H9 (cell line): ENCODE measurements around the gene TSPOAP1. TPM values are rescaled to one million over a fixed set of nuclear protein-coding genes. Genes with fewer than 3 reads are reported as not detected.

Experiments used
- DNase-seq: peaks from one replicate; pipeline ENCODE4 v3.0.0-alpha.2; 2017
- H2AFZ ChIP-seq: one replicate; pipeline ENCODE4 v1.6.1; 2013; ENCODE audit warnings: mild to moderate bottlenecking, low read length, control low read depth, moderate library complexity
- H2AK5ac ChIP-seq: 2 replicates; pipeline ENCODE4 v1.6.1; 2013; ENCODE audit warnings: low read length, control low read depth, mixed read lengths; ENCODE audit not compliant: insufficient read length
- H2BK120ac ChIP-seq: one replicate; pipeline ENCODE4 v1.6.1; 2013; ENCODE audit warnings: low read depth, mild to moderate bottlenecking, low read length, control low read depth, inconsistent platforms; ENCODE audit not compliant: poor library complexity, severe bottlenecking
- H2BK12ac ChIP-seq: 2 replicates; pipeline ENCODE4 v1.6.1; 2013; ENCODE audit warnings: low read length, control low read depth, mixed read lengths, low read depth; ENCODE audit not compliant: insufficient read length
- H2BK15ac ChIP-seq: 2 replicates; pipeline ENCODE4 v1.6.1; 2013; ENCODE audit warnings: low read depth, low read length, control low read depth
- H2BK20ac ChIP-seq: one replicate; pipeline ENCODE4 v1.6.1; 2013; ENCODE audit warnings: low read depth, mild to moderate bottlenecking, low read length, control low read depth, inconsistent platforms; ENCODE audit not compliant: poor library complexity, severe bottlenecking
- H2BK5ac ChIP-seq: 2 replicates; pipeline ENCODE4 v1.6.1; 2013; ENCODE audit warnings: low read length, control low read depth, mixed read lengths; ENCODE audit not compliant: insufficient read length
- H3K14ac ChIP-seq: 2 replicates; pipeline ENCODE4 v1.6.1; 2013; ENCODE audit warnings: low read length, control low read depth; ENCODE audit not compliant: insufficient read depth
- H3K18ac ChIP-seq: 2 replicates; pipeline ENCODE4 v1.6.1; 2013; ENCODE audit warnings: low read depth, mild to moderate bottlenecking, mixed read lengths, low read length, control low read depth; ENCODE audit not compliant: insufficient read length
- H3K23ac ChIP-seq: 2 replicates; pipeline ENCODE4 v1.6.1; 2013; ENCODE audit warnings: low read length, control low read depth, mixed read lengths, low read depth; ENCODE audit not compliant: insufficient read length
- H3K23me2 ChIP-seq: 2 replicates; pipeline ENCODE4 v1.6.1; 2013; ENCODE audit warnings: low read depth, mild to moderate bottlenecking, mixed read lengths, low read length, control low read depth; ENCODE audit not compliant: insufficient read length, poor library complexity, severe bottlenecking
- H3K27ac ChIP-seq: 2 replicates; pipeline ENCODE4 v1.5.1; 2013; ENCODE audit warnings: low read length, control low read depth, mixed read lengths, low read depth; ENCODE audit not compliant: insufficient read length
- H3K27me3 ChIP-seq: 2 replicates; pipeline ENCODE4 v1.6.1; 2013; ENCODE audit warnings: low read length, control low read depth, inconsistent platforms; ENCODE audit not compliant: insufficient read depth
- H3K4ac ChIP-seq: 2 replicates; pipeline ENCODE4 v1.6.1; 2013; ENCODE audit warnings: low read depth, mild to moderate bottlenecking, control low read depth, inconsistent platforms, low read length, moderate library complexity
- H3K4me1 ChIP-seq: 2 replicates; pipeline ENCODE4 v1.6.1; 2013; ENCODE audit warnings: low read length, control low read depth, inconsistent platforms; ENCODE audit not compliant: insufficient read depth
- H3K4me2 ChIP-seq: 2 replicates; pipeline ENCODE4 v1.6.1; 2013; ENCODE audit warnings: low read length, control low read depth, mixed read lengths; ENCODE audit not compliant: insufficient read length, insufficient read depth
- H3K56ac ChIP-seq: 2 replicates; pipeline ENCODE4 v1.6.1; 2013; ENCODE audit warnings: low read depth, mild to moderate bottlenecking, mixed read lengths, low read length, control low read depth; ENCODE audit not compliant: insufficient read length
- H3K79me1 ChIP-seq: 2 replicates; pipeline ENCODE4 v1.6.1; 2013; ENCODE audit warnings: low read depth, mild to moderate bottlenecking, moderate library complexity, low read length, control low read depth, inconsistent platforms; ENCODE audit not compliant: insufficient read depth, poor library complexity, severe bottlenecking
- H3K79me2 ChIP-seq: 2 replicates; pipeline ENCODE4 v1.6.1; 2013; ENCODE audit warnings: low read length, control low read depth, inconsistent platforms; ENCODE audit not compliant: insufficient read depth
- H3K9ac ChIP-seq: 2 replicates; pipeline ENCODE4 v1.6.1; 2013; ENCODE audit warnings: low read length, control low read depth, mixed read lengths; ENCODE audit not compliant: insufficient read length; ENCODE audit errors: extremely low read depth
- H3K9me3 ChIP-seq: one replicate; pipeline ENCODE4 v1.6.1; 2013; ENCODE audit warnings: low read depth, low read length, inconsistent platforms; ENCODE audit not compliant: control insufficient read depth
- H3T11ph ChIP-seq: one replicate; pipeline ENCODE4 v1.6.1; 2013; ENCODE audit warnings: mild to moderate bottlenecking, low read length, control low read depth, inconsistent platforms
- H4K20me1 ChIP-seq: one replicate; pipeline ENCODE4 v1.6.1; 2013; ENCODE audit not compliant: control insufficient read depth, insufficient read length, insufficient read depth
- H4K5ac ChIP-seq: 2 replicates; pipeline ENCODE4 v1.6.1; 2013; ENCODE audit warnings: low read depth, mild to moderate bottlenecking, mixed read lengths, low read length, control low read depth; ENCODE audit not compliant: insufficient read length
- H4K8ac ChIP-seq: replicated peaks from 2 replicates; pipeline ENCODE4 v1.6.1; 2013; ENCODE audit warnings: low read length, control low read depth, mixed read lengths, low read depth; ENCODE audit not compliant: insufficient read length
- H4K91ac ChIP-seq: 2 replicates; pipeline ENCODE4 v1.6.1; 2013; ENCODE audit warnings: low read depth, mild to moderate bottlenecking, moderate library complexity, mixed read lengths, low read length, control low read depth; ENCODE audit not compliant: insufficient read length
- H3K27ac Mint-ChIP-seq, 3 experiments: 2 replicates in 2 of 3; 3 replicates in 1 of 3; pipeline ENCODE4 v1.8.0; 2020 to 2021; ENCODE audit warnings: mixed read lengths in 3 of 3, mild to moderate bottlenecking in 1 of 3, moderate library complexity in 1 of 3
- H3K27me3 Mint-ChIP-seq: 2 replicates; pipeline ENCODE4 v1.8.0; 2021; ENCODE audit warnings: low read depth, mild to moderate bottlenecking, moderate library complexity, mixed read lengths
- H3K36me3 Mint-ChIP-seq, 3 experiments: 2 replicates in 2 of 3; 3 replicates in 1 of 3; pipeline ENCODE4 v1.8.0; 2020 to 2021; ENCODE audit warnings: low read depth in 3 of 3, mixed read lengths in 3 of 3; ENCODE audit not compliant: insufficient read depth in 1 of 3
- H3K4me1 Mint-ChIP-seq, 2 experiments: 2 replicates each; pipeline ENCODE4 v1.8.0; 2020; ENCODE audit warnings: mixed read lengths in 2 of 2
- H3K4me3 Mint-ChIP-seq, 2 experiments: 2 replicates in 1 of 2; 3 replicates in 1 of 2; pipeline ENCODE4 v1.8.0; 2020 to 2021; ENCODE audit warnings: mild to moderate bottlenecking in 2 of 2, mixed read lengths in 2 of 2, moderate library complexity in 1 of 2
- H3K9me3 Mint-ChIP-seq, 2 experiments: 2 replicates in 1 of 2; 3 replicates in 1 of 2; pipeline ENCODE4 v1.8.0; 2020; ENCODE audit warnings: mild to moderate bottlenecking in 2 of 2, mixed read lengths in 2 of 2, moderate library complexity in 1 of 2
- CTCF ChIP-seq: fragments of 200-600 bp; sonication (generic); conservative IDR thresholded peaks from 3 replicates; pipeline ENCODE4 v1.8.0; 2021; ENCODE audit warnings: antibody characterized with exemption, mild to moderate bottlenecking
- WGBS: extraction: QIAGEN DNeasy Blood & Tissue Kit; methylation state at CpG from one replicate; pipeline ENCODE4 v1.1.7; 2013; ENCODE audit warnings: missing lambda C conversion rate, low lambda C conversion rate, mixed read lengths; ENCODE audit not compliant: insufficient read length; ENCODE audit errors: extremely low coverage; 5-methylcytosine and 5-hydroxymethylcytosine counted together
- total RNA-seq: library from RNA; stranded (reverse); gene quantifications from 2 replicates; pipeline ENCODE4 v1.2.1, GENCODE V29; 2021

The TSPOAP1 gene
- total RNA-seq, 1 experiment from 2014 or later: 17.3 TPM

GRCh38 chr17:58358408-58359172, 30.0 kb upstream of the TSPOAP1 start:
- Mint-ChIP-seq H3K27ac (no peak overlapping the region), H3K4me1 (peaks cover 8 to 10% of the 10 kb centered on the region in 2 experiments), H3K4me3 (no peak overlapping the region), H3K9me3 (no peaks in the 10 kb centered on the region), H3K27me3 (peaks cover 9% of the 10 kb centered on the region), H3K36me3 (no peaks in the 10 kb centered on the region)
- Histone ChIP-seq H2BK12ac (no peak overlapping the region), H4K5ac (no peak overlapping the region), H3K4me1 (no peaks in the 10 kb centered on the region; the same call in 1 of the 2 replicates), H3K23ac (no peak overlapping the region), H2BK5ac (no peak overlapping the region), H4K20me1 (no peaks in the 10 kb centered on the region), H2AFZ (no peak overlapping the region), H3K27me3 (no peaks in the 10 kb centered on the region), H3K14ac (no peak overlapping the region), H3K79me2 (no peaks in the 10 kb centered on the region), H4K8ac (no peak overlapping the region), H3K4ac (no peak overlapping the region), H4K91ac (no peak overlapping the region), H3K79me1 (no peaks in the 10 kb centered on the region), H2BK15ac (no peak overlapping the region), H2AK5ac (no peak overlapping the region), H3K9me3 (no peaks in the 10 kb centered on the region), H3K4me2 (no peak overlapping the region), H3K27ac (no peak overlapping the region), H2BK120ac (no peak overlapping the region), H3K9ac (no peak overlapping the region), H3T11ph (no peak overlapping the region), H3K18ac (no peak overlapping the region), H2BK20ac (no peak overlapping the region), H3K23me2 (no peaks in the 10 kb centered on the region), H3K56ac (no peak overlapping the region)
- no CpG with 5 or more reads among the region's 16 CpGs for WGBS
- DNase-seq: no peak
- TF ChIP-seq CTCF: no peak
